ENCODE data around the gene PAPOLG. TPM values are rescaled to one million over a fixed set of nuclear protein-coding genes. Genes with fewer than 3 reads are reported as not detected.

Gene PAPOLG
- total and polyA plus RNA-seq, 4 donors: 5.9 to 26.2 (median 6.9) TPM

DNA sequence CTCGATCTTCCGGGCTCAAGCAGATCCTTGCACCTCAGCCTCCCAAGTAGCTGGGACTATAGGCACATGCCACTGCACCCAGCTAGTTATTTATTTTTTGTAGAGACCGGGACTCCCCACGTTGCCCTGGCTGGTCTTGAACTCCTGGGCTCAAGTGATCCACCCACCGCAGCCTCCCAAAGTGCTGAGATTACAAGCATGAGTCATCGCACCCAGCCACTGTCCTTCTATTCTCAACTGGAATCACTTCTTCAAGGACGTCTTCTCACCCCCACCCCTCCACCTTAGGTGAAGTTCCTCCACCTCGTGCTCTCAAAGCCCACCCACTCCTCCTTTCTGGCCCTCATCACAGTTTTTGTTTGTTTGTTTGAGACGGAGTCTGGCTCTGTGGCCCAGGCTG is 71.3 kb downstream of the PAPOLG start:
- H3K36me3 ChIP-seq (ENCODE audit: control insufficient read depth in 4 of 4, insufficient read depth in 4 of 4, low read length in 4 of 4): no peaks in the 10 kb centered on the region
- no peaks in the 10 kb centered on the region for H3K4me1 ChIP-seq (ENCODE audit: control insufficient read depth in 5 of 5, insufficient read depth in 5 of 5, low read length in 5 of 5)
- WGBS, 2 donors: 80 to 87% methylated on average over 9 of the region's 9 CpGs
- H3K27ac ChIP-seq (ENCODE audit: low read depth in 1 of 2, low read length in 1 of 2): no peak overlapping the region
- DNase-seq (no peak), ATAC-seq (ENCODE audit: insufficient read depth, low FRiP score) (no peak)
- H3K27me3 ChIP-seq (ENCODE audit: control insufficient read depth in 3 of 3, insufficient read depth in 3 of 3, low read length in 2 of 3): no peaks in the 10 kb centered on the region
- H3K9me3 ChIP-seq (ENCODE audit: control insufficient read depth in 4 of 4, insufficient read depth in 3 of 4, low read length in 3 of 4): no peaks in the 10 kb centered on the region
- no peak overlapping the region for H3K4me3 ChIP-seq
- no peak for TF ChIP-seq CTCF (IDR thresholded peaks at IDR 0.05; ENCODE audit: control extremely low read depth, extremely low read depth)
- H3K9ac ChIP-seq (ENCODE audit: insufficient read depth in 1 of 2, low read length in 2 of 2): no peak overlapping the region

GRCh38 chr2:60830991-60831390 is 74.9 kb downstream of the PAPOLG start:
- Histone ChIP-seq H3K4me3 (no peak overlapping the region), H3K36me3 (ENCODE audit: control insufficient read depth in 4 of 4, insufficient read depth in 4 of 4, low read length in 4 of 4) (no peaks in the 10 kb centered on the region), H3K9me3 (ENCODE audit: control insufficient read depth in 4 of 4, insufficient read depth in 3 of 4, low read length in 3 of 4) (no peaks in the 10 kb centered on the region), H3K4me1 (ENCODE audit: control insufficient read depth in 5 of 5, insufficient read depth in 5 of 5, low read length in 5 of 5) (peaks cover 0 to 3% (median 0%) of the 10 kb centered on the region in 5 donors), H3K9ac (ENCODE audit: insufficient read depth in 1 of 2, low read length in 2 of 2) (no peak overlapping the region), H3K27me3 (ENCODE audit: control insufficient read depth in 3 of 3, insufficient read depth in 3 of 3, low read length in 2 of 3) (no peaks in the 10 kb centered on the region), H3K27ac (ENCODE audit: low read depth in 1 of 2, low read length in 1 of 2) (no peak overlapping the region)
- no peak for ATAC-seq (ENCODE audit: insufficient read depth, low FRiP score)
- WGBS, 2 donors: 88 to 93% methylated on average over 4 of the region's 4 CpGs
- no peak for DNase-seq
- TF ChIP-seq CTCF (IDR thresholded peaks at IDR 0.05; ENCODE audit: control extremely low read depth, extremely low read depth): no peak

GRCh38 chr2:60831921-60832320 is 75.9 kb downstream of the PAPOLG start:
- DNase-seq (no peak), ATAC-seq (ENCODE audit: insufficient read depth, low FRiP score) (no peak)
- Histone ChIP-seq H3K4me3 (no peak overlapping the region), H3K4me1 (ENCODE audit: control insufficient read depth in 5 of 5, insufficient read depth in 5 of 5, low read length in 5 of 5) (peaks cover 0 to 3% (median 0%) of the 10 kb centered on the region in 5 donors), H3K9me3 (ENCODE audit: control insufficient read depth in 4 of 4, insufficient read depth in 3 of 4, low read length in 3 of 4) (no peaks in the 10 kb centered on the region), H3K9ac (ENCODE audit: insufficient read depth in 1 of 2, low read length in 2 of 2) (no peak overlapping the region), H3K27ac (ENCODE audit: low read depth in 1 of 2, low read length in 1 of 2) (no peak overlapping the region), H3K27me3 (ENCODE audit: control insufficient read depth in 3 of 3, insufficient read depth in 3 of 3, low read length in 2 of 3) (no peaks in the 10 kb centered on the region), H3K36me3 (ENCODE audit: control insufficient read depth in 4 of 4, insufficient read depth in 4 of 4, low read length in 4 of 4) (no peaks in the 10 kb centered on the region)
- TF ChIP-seq CTCF (IDR thresholded peaks at IDR 0.05; ENCODE audit: control extremely low read depth, extremely low read depth): no peak

- Histone ChIP-seq H3K27me3 (ENCODE audit: control insufficient read depth in 3 of 3, insufficient read depth in 3 of 3, low read length in 2 of 3) (no peaks in the 10 kb centered on the region), H3K27ac (ENCODE audit: low read depth in 1 of 2, low read length in 1 of 2) (no peak overlapping the region), H3K4me1 (ENCODE audit: control insufficient read depth in 5 of 5, insufficient read depth in 5 of 5, low read length in 5 of 5) (peaks cover 0 to 3% (median 0%) of the 10 kb centered on the region in 5 donors), H3K36me3 (ENCODE audit: control insufficient read depth in 4 of 4, insufficient read depth in 4 of 4, low read length in 4 of 4) (no peaks in the 10 kb centered on the region), H3K9me3 (ENCODE audit: control insufficient read depth in 4 of 4, insufficient read depth in 3 of 4, low read length in 3 of 4) (no peaks in the 10 kb centered on the region), H3K9ac (ENCODE audit: insufficient read depth in 1 of 2, low read length in 2 of 2) (no peak overlapping the region), H3K4me3 (no peak overlapping the region)
- WGBS, 2 donors: 53 to 79% methylated on average over 2 of the region's 2 CpGs
- TF ChIP-seq CTCF (IDR thresholded peaks at IDR 0.05; ENCODE audit: control extremely low read depth, extremely low read depth): no peak
- DNase-seq: no peak
- ATAC-seq (ENCODE audit: insufficient read depth, low FRiP score): no peak
Observed at GRCh38 chr2:60832621-60833020, 76.6 kb downstream of the PAPOLG start.
